HG02759 (cell line): ENCODE data around the gene THOP1.
"Not testable (repeated sequence)": the region's sequence is repeated elsewhere in the genome, so short reads cannot be mapped to it uniquely, and the experiment has no call there.

Source experiments
- ATAC-seq: cut with Tn5 transposase; IDR thresholded peaks from one replicate; pipeline ENCODE4 v1.9.1; 2021; ENCODE audit warnings: mild to moderate bottlenecking, moderate library complexity; ENCODE audit not compliant: unreplicated experiment

The THOP1 gene

DNA sequence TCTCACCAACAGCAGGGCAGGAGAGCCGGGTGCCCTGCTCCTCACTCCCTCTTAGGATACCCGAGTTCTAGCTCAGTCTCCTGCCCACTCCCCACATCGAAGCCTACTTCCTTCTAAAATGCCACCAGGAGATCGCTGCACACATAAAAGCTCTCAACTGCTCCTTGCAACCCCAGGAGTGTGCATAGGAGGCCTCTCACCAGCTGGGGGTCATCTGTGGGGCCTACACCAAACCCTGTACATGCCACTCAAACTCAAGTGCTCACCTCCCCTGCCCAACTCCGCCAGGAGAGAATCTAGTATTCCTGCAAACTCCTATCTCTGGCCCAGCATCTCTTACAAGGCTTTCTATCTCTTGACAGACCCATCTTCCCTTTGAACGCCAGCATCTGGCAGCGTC, 5.0 kb upstream of the THOP1 start:
- ATAC-seq, result no peak

DNA sequence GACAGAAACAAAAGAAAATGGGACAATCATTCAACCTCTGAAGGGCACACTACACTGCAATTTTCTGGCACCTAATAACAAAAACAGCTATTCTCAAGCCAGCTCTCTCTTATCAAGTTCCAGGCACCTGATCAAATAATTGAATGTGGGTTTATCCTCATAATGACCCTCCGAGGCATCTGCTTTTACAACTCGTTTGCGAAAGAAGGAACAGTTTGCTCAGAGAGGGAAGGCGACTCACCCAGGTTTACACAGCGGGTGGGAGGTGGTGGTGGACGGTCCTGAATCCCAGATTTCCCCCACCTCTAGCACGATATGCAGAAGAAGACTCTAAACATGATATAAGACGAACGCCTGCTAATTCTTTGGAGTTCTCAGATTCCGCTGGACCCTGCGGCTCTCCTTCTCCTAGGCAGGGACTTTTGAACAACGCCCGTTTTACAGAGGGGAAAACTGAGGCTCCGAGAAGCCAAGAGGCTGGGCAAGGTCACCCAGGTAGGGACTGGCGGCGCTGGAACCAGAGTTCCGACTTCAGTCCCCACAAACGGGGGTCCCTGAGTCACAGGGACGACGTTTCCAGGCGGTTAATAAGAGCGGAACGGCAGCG, 2.9 kb upstream of the THOP1 start:
- no peak for ATAC-seq

DNA sequence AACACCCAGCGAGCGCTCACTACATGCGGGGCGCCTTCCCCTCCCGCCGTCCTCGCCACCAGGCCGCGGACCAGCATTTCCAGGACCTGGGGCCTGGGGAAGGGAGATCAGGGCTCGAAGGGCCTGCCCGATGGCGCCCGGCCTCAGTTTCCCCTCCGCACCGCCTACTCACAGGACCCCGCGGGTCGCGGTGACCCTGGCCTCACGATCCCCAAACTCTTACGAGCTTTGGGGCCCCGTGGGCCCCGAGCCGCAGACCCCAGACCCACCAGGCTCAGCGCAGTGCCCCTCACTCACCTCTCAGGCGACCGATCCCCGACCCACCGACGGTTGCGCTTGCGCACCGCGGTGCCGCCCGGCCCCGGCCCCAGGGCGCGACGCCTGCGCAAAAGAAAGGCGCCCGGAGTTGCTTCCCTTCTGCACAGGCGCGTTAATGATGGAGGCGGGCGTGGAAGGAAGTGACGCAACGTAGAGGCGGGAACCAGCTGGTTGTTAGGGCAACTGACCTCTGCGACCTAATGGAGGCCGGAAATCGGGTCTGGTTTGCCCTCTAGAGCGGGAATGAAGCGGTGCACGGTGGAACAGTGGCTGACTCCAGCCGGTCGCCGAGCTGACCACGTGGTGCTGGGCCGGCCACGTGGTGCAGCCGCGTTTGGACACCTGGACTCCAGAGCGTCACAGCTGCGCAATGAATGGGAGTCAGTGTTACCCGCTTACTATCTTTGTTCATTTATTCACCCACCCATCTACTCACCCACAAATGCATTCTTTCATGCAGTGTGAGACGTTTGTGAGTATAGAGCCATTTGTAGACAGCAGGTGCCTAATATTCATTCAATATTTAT, 2.1 kb upstream of the THOP1 start, which contains the start of gene SGTA:
TSS of gene SGTA (minus strand) at position 338 of the 845 bp plus-strand sequence. CDS start 14,205 bp downstream, outside the sequence.
- ATAC-seq, result peak; percentile 74

DNA sequence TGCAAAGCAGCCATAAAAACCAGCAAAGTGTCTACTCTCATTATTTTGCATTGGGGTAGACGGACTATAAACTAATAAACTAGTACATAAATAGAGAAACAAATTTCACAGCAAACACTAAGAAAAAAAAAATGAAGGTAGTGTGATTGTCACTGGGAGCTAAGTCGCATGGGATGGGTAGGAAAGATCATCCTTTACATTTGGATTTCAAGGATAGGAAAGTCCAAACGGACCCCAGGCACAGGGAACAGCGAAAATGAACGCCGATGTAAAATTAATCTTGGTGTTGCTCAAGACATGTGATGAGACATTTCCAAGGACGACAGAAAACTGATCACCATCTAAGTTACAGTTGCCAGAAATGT, 1.5 kb upstream of the THOP1 start:
- ATAC-seq, result no peak

DNA sequence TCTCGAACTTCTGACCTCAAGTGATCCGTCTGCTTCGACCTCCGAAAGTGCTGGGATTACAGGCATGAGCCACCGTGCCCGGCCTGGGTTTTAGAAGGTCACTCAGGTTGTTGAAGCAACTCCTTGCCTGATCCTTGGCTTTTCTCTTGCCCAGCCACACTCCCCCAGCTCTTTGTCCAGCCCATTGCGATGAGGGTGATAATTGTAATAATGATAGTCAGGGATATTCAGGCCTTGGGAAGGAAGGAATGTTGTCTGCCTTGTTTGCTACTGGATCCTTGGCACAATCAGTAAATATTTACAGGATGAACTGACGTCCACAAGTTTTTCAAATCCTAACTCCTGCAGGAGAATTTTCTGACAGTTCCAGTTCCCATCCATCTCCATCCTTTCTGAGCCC, 1.8 kb downstream of the THOP1 start:
- ATAC-seq, result no peak

DNA sequence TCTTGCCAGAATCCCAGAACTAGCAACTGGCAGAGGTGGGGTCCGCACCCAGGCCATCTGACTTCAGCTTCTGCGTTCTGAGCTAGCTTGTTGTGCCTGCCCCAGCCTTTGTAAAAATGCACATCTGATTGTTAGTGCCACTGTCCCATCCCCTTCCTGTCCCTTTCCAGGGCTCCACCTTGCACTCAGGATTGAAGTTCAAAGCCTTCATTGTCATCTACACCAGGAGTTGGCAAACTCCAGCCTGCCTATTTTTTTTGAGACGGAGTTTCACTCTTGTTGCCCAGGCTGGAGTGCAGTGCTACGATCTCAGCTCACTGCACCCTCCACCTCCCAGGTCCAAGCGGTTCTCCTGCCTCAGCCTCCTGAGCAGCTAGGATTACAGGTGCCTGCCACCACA, 2.9 kb downstream of the THOP1 start:
- no peak for ATAC-seq

DNA sequence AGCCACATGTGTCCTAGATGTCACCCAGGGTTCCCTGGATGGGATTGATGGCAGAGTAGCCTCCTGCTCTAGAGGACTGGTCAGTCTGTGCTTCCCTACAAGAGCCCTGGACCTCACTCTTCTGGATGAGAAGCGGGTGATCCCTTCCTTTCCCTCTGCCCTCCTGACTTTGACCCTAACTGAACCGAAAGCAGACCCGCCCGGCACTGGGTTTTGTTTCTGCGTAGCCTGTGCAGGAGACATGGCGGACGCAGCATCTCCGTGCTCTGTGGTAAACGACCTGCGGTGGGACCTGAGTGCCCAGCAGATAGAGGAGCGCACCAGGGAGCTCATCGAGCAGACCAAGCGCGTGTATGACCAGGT, 4.9 kb downstream of the THOP1 start:
- no peak for ATAC-seq

DNA sequence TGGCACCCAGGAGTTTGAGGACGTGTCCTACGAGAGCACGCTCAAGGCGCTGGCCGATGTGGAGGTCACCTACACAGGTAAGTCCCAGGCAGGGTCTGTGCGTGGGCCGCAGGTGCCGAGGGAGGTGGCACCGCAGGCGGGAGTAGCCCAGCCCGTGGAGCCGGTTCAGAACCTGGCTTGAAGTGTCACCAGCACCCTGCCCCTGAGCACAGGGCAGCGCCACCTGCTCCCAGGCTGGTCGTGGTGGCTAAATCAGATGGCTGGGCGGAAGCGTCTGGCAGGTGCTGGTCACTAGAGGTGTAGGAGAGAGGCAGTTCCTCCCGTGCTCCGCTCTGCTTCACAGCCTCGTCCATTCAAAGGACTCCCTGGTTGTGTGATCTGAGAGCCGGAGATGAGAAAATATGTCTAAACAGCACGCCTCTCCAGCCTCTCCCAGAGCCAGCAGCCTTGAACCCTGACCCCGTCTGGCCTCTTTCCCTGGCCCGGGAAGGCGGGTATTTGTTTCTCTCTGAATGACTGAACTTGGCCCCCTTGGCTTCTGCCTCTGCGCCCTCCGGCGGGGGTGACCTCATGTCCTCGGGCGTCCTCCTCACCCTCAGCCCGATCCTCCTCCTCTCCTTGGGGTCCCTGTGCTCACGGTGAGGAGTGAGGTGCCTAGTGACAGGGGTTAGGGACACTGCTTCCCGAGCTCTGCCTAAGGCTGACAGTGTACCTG, 5.4 kb downstream of the THOP1 start:
- ATAC-seq, result no peak

DNA sequence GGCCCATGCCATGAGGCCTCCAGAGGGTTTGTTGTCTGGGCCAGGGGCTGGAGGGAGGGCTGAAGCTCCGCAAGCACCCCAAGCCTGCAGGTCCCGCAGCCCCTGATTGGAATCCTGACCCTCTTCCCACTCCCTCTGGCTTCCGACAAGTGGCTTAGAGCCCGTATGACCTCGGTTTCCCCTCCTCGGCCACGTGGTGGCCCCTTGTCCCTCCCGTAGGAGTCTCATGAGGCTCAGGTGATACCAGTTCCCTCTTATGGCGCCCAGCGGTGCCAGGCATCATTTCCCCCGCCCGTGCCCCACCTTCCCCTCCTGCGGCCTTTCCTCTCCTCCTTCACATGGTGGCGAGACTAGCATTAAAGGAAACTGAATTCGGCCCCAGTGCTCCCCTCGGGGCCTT, 6.1 kb downstream of the THOP1 start:
- no peak for ATAC-seq

DNA sequence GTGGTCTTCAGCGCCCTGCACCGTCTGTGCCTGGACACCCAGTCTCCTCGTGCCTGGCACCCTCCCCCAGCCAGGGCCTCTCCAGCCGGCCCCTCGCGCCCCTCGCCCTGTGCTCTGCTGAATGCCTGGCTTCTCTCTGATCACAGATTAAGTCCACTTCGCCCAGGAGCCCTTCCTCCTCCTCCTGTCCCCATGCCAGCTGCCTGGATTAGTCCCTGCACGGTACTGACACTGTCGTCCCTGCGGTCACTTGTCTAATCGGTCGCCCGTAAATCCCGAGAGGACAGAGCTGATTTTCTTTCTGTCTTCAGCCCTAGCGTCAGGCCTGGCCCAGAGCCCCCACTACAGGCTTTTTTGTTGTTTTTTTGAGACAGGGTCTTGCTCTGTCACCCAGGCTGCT, 6.6 kb downstream of the THOP1 start:
- ATAC-seq, result no peak

DNA sequence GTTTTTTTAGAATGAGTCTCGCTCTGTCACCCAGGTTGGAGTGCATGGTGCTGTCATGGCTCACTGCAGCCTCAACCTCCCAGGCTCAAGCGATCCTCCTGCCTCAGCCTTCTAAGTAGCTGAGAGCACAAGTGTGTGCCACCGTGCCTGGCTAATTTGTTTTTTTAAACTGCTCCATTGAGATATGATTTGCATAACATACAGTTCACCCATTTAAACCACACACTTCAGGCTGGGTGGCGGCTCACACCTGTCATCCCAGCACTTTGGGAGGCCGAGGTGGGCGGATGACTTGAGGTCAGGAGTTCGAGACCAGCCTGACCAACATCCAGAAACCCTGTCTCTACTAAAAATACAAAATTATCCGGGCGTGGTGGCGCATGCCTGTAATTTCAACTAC, 7.4 kb downstream of the THOP1 start:
- not testable (repeated sequence) for ATAC-seq

DNA sequence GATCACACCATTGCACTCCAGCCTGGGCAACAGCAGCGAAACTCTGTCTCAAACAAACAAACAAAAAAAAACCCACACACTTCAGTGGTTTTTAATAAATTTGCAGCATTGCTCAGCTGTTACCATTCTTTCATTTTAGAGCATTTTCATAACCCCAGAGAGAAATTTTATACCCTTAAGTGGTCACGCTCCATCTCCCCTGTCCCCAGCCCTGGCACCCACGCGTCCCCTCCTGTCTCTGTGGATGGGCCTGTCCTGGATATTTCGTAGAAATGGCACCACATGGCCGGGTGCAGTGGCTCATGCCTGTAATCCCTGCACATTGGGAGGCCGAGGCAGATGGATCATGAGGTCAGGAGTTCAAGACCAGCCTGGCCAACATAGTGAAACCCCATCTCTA, 7.8 kb downstream of the THOP1 start:
- ATAC-seq, result no peak

DNA sequence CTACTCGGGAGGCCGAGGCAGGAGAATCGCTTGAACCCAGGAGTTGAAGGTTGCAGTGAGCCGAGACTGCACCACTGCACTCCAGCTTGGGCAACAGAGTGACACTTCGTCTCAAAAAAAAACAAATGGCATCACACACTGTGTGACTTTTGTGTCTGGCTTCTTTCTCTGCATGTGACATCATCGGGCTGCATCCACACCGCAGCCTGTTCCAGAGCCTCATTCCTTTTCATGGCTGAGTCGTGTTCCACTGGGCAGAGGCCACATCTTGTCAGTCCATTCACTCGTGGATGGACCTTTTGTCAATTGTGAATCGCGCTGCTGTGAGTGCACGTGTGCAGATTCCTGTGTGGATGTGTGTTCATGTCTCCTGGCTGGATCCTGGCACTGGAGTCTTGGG, 8.3 kb downstream of the THOP1 start:
- no peak for ATAC-seq

DNA sequence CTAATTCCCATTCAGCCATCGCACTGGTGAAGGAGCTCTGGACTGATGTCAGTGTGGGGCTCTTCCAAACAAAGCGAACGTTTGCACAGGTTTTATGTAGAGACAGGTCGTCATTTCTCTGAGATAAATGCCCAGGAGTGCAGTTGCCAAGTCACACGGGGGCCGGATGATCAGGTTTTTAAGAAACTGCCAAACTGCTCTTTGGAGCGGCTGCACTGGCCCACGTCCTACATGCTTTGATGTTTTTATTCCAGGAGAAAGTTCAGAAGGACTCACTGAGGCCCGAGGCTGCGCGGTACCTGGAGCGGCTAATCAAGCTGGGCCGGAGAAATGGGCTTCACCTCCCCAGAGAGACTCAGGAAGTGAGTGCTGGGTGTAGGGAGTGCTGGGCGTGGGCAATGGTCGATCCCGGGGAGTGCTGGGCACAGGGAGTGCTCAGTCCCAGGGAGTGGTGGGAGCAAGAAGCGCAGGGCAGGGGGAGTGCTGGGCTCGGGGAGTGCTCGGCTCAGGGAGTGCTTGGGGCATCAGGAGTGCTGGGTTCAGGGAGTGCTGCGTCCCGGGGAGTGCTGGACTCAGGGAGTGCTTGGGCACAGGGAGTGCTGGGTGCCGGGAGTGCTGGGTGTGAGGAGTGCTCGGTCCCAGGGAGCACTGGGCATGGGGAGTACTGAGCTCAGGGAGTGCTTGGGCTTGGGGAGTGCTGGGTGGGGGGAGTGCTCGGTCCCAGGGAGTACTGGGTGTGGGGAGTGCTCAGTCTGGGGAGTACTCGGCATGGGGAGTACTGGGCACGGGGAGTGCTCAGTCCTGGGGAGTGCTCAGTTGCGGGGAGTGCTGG, 10.7 kb downstream of the THOP1 start:
- ATAC-seq, result no peak

DNA sequence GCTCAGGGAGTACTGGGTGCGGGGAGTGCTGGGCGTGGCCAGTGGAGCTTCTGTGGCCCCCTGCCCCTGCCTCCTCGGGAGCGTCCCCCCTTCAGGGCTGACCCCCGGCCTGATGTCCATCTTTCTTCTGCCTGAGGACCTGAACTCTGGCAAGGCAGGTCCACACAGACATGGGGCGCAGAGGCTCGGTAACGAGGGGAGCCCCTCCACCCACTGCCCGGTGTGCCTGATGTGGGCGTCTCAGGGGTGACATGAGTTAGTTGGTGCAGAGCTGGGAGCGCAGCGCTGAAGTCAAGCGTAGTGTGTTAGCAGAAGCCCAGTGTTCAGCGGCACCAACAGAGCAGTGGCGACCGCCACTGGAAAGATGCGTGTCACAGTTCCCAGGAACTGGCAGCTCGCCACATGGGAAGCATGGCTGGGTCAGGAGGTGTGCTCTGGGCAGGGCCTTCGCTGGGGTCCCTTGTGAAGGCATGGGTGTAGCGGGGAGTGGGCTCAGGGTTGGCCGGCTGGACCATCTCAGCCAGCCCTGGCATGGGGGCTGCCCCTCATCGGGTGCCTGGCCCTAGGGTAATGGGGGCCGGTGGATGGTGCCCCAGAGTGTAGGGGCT, 11.5 kb downstream of the THOP1 start:
- ATAC-seq, result no peak

DNA sequence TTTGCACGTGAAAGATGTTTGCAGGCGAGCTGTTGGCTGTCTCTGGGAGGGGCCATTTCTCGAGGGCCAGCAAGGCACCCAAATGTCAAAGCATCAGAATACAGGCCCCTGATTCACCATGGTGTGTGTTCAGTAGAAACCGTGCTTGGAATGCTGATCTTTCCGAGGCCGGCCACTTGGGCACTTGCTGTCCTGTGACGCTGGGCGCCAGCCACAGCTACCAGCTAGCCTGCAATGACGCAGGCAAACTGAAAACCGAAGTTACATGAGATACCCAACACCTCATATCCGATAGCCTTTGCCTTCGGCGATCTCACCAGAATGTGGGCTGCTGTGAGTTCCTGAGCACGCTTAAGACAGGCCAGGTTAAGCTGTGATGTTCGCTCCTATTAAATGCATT, 12.0 kb downstream of the THOP1 start:
- ATAC-seq, result no peak

DNA sequence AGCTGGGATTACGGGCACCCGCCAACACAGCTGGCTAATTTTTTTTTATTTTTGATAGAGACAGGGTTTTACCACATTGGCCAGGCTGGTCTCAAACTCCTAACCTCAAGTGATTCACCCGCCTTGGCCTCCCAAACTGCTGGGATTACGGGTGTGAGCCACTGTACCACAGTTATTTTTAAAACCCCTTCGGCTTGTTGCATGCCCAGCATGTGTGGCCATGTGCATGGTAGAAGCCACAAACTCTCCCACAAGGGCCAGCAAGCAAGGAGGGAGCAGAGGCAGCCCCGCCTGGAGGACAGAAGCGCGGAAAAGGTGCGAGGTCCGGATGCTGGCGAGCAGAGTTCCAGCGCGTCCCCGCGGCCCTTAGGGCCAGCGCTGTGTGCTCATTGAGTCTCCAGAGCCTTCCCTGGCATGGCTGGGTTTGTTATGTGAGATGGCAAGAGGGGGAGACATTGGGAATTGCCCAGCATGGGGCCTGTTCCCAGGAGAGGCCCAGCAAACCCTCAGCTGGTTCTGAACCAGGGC, 12.9 kb downstream of the THOP1 start:
- no peak for ATAC-seq

DNA sequence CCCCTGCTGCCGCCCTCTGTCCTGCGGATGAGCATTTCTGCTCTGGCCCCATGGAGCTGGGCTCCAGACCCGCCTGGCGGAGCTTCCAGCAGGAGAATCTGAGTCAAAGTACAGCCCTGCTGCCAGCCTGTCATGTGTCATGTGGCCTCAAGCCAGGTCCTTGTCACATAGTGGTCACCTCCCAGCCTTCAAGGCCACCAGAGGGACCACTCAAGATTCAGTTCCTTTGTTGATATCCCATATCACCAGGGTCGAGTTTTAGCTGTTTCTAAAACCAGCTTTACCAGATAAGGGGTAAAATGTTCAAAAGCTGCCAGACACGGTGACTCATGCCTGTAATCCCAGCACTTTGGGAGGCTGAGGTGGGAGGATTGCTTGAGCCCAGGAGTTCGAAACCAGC, 13.4 kb downstream of the THOP1 start:
- no peak for ATAC-seq

DNA sequence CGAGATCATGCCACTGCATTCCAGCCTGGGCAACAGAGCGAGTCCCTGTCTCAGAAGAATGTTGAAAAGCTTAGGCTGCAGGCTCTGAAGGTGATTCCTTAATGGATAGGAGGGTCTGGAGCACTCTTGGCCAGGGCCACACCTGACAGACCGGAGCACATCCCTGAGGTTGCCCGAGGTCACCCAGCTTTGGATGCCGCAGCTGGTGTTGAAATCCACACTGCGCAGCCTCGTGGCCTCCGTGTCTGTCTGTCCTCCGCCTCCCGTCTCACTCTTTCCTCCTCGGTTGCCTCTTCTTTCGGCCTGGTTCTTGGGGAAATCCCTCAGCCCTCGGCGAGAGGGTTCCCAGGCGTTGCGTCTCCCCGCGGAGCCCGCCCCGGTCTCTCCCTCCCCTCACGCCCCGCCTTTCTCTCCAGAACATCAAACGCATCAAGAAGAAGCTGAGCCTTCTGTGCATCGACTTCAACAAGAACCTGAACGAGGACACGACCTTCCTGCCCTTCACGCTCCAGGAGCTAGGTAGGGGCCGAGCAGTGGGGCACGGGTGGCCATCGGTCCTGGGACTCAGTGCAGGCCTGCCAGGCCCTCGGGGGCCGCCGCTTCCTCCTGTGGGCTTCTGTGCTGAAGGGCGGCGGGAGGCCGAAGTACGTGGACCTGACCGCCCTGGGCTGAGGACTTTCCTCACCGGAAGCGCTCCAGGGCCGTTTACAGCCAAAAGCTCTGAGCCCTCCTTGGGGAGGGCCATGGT, 14.1 kb downstream of the THOP1 start:
- no peak for ATAC-seq

DNA sequence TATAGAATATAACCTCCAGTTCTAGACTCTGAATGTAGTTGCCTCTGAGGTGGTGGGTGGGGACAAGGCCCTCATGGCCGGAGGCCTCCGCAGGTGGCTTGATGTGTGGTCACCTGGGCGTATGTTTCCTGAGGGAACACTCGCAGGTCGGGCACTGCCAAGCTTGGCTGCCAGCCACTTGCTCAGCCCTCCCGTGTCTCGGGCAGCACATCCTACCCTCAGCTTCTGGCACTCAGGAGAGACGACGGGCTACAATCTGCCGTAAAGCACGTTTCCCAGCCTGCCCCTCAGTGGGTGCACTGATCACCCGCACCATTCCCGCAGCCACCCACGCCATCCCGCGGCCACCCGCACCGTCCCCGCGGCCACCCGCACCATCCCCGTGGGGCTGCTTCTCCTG, 15.2 kb downstream of the THOP1 start:
- no peak for ATAC-seq
